HEK293 (cell line): ENCODE data around the gene MRPL3.

Experiments
- GLI4 ChIP-seq: fragments of 450-650 bp; formaldehyde crosslinking; IDR thresholded peaks from 2 replicates; pipeline ENCODE4 v1.5.1; 2016; ENCODE audit warnings: missing biosample characterization, missing genetic modification characterization
- KLF1 ChIP-seq: fragments of 450-650 bp; formaldehyde crosslinking; IDR thresholded peaks from 2 replicates; pipeline ENCODE4 v1.5.1; 2016; ENCODE audit warnings: missing biosample characterization, missing genetic modification characterization
- OSR2 ChIP-seq: fragments of 450-650 bp; formaldehyde crosslinking; IDR thresholded peaks from 2 replicates; pipeline ENCODE4 v1.5.1; 2016; ENCODE audit warnings: missing biosample characterization, missing genetic modification characterization
- OVOL3 ChIP-seq: fragments of 450-650 bp; formaldehyde crosslinking; IDR thresholded peaks from 2 replicates; pipeline ENCODE4 v1.5.1; 2016; ENCODE audit warnings: missing biosample characterization, missing genetic modification characterization
- ZBTB20 ChIP-seq: fragments of 450-650 bp; formaldehyde crosslinking; IDR thresholded peaks from 2 replicates; pipeline ENCODE4 v1.5.1; 2016; ENCODE audit warnings: missing biosample characterization, missing genetic modification characterization
- ZBTB8A ChIP-seq: fragments of 450-650 bp; formaldehyde crosslinking; IDR thresholded peaks from 2 replicates; pipeline ENCODE4 v1.5.1; 2016; ENCODE audit warnings: missing biosample characterization, missing genetic modification characterization
- ZFP69B ChIP-seq: fragments of 450-650 bp; formaldehyde crosslinking; IDR thresholded peaks from 2 replicates; pipeline ENCODE4 v1.5.1; 2016; ENCODE audit warnings: missing biosample characterization, missing genetic modification characterization
- ZIC2 ChIP-seq: fragments of 450-650 bp; formaldehyde crosslinking; IDR thresholded peaks from 2 replicates; pipeline ENCODE4 v1.5.1; 2016; ENCODE audit warnings: missing biosample characterization, missing genetic modification characterization
- ZNF2 ChIP-seq: fragments of 450-650 bp; formaldehyde crosslinking; IDR thresholded peaks from 2 replicates; pipeline ENCODE4 v1.5.1; 2016; ENCODE audit warnings: missing biosample characterization, missing genetic modification characterization
- ZNF24 ChIP-seq: fragments of 450-650 bp; formaldehyde crosslinking; IDR thresholded peaks from 2 replicates; pipeline ENCODE4 v1.5.1; 2016; ENCODE audit warnings: missing biosample characterization, missing genetic modification characterization
- ZNF391 ChIP-seq: fragments of 450-650 bp; formaldehyde crosslinking; IDR thresholded peaks from 2 replicates; pipeline ENCODE4 v1.5.1; 2016; ENCODE audit warnings: low read depth, missing biosample characterization, missing genetic modification characterization, borderline replicate concordance
- ZNF404 ChIP-seq: fragments of 450-650 bp; formaldehyde crosslinking; IDR thresholded peaks from 2 replicates; pipeline ENCODE4 v1.5.1; 2017; ENCODE audit warnings: missing biosample characterization, missing genetic modification characterization
- ZNF555 ChIP-seq: fragments of 450-650 bp; formaldehyde crosslinking; conservative IDR thresholded peaks from 2 replicates; pipeline ENCODE4 v1.5.1; 2017; ENCODE audit warnings: missing biosample characterization, mild to moderate bottlenecking, missing genetic modification characterization, inconsistent platforms
- ZNF837 ChIP-seq: fragments of 450-650 bp; formaldehyde crosslinking; IDR thresholded peaks from 2 replicates; pipeline ENCODE4 v1.5.1; 2016; ENCODE audit warnings: missing biosample characterization, missing genetic modification characterization
- ZSCAN23 ChIP-seq: fragments of 450-650 bp; formaldehyde crosslinking; IDR thresholded peaks from 2 replicates; pipeline ENCODE4 v1.5.1; 2016; ENCODE audit warnings: missing biosample characterization, missing genetic modification characterization
- TF ChIP-seq, protein P1 (sequence below): fragments of 450-650 bp; formaldehyde crosslinking; IDR thresholded peaks from 2 replicates; pipeline ENCODE4 v1.5.1; 2016; ENCODE audit warnings: missing biosample characterization, missing genetic modification characterization
- TF ChIP-seq, protein P2 (sequence below): fragments of 450-650 bp; formaldehyde crosslinking; IDR thresholded peaks from 2 replicates; pipeline ENCODE4 v1.5.1; 2016; ENCODE audit warnings: missing biosample characterization, missing genetic modification characterization
- TF ChIP-seq, protein P3 (sequence below): fragments of 450-650 bp; formaldehyde crosslinking; IDR thresholded peaks from 2 replicates; pipeline ENCODE4 v1.5.1; 2016; ENCODE audit warnings: missing biosample characterization, missing genetic modification characterization, borderline replicate concordance
- TF ChIP-seq, protein P4 (sequence below): fragments of 450-650 bp; formaldehyde crosslinking; IDR thresholded peaks from 2 replicates; pipeline ENCODE4 v1.5.1; 2016; ENCODE audit warnings: missing biosample characterization, missing genetic modification characterization
- TF ChIP-seq, protein P5 (sequence below): fragments of 450-650 bp; formaldehyde crosslinking; IDR thresholded peaks from 2 replicates; pipeline ENCODE4 v1.5.1; 2016; ENCODE audit warnings: missing biosample characterization, missing genetic modification characterization
- TF ChIP-seq, protein P6 (sequence below): fragments of 450-650 bp; formaldehyde crosslinking; IDR thresholded peaks from 2 replicates; pipeline ENCODE4 v1.5.1; 2016; ENCODE audit warnings: missing biosample characterization, missing genetic modification characterization
- TF ChIP-seq, protein P7 (sequence below): fragments of 450-650 bp; formaldehyde crosslinking; IDR thresholded peaks from 2 replicates; pipeline ENCODE4 v1.5.1; 2017; ENCODE audit warnings: missing biosample characterization, mild to moderate bottlenecking, missing genetic modification characterization, moderate library complexity

Gene MRPL3

DNA sequence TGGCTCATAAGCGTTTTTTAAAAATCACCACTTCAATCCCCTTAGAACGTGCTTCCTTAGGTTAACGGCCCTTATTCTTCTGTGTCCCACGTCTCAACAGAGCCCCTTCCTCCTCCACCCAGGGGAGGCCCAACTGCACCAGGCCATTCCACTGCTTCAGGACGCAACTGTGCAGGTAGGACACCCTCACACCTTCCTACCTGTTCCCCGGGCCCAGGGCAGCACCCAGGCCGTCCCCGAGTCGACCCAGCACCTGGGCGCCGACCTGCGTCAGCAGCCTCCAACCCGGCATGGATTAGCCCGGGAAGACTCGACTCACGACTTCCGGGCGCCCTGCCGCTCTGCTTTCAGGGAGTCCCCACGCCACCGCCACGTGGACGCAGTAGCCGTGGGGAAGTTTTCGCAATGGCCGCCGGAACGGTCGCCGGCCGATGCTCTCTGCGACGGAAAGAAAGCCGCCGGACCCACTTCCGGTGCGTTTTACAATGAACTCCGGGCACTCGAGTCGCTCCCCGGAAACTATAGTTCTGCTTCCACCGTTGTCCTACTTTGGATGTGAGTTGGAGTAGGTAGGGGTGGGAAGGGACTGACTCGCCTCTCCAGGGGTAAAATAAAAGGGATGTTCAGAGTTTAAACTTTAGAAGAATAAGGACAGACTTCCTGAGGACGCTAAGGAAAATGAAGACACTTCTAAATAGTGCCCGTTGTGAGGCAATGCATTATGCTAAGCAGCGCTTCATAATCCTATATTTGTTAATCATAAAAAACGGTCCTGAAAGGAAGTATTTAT lies at the start of gene MRPL3 (continued):
- TF ChIP-seq, protein P1, sequence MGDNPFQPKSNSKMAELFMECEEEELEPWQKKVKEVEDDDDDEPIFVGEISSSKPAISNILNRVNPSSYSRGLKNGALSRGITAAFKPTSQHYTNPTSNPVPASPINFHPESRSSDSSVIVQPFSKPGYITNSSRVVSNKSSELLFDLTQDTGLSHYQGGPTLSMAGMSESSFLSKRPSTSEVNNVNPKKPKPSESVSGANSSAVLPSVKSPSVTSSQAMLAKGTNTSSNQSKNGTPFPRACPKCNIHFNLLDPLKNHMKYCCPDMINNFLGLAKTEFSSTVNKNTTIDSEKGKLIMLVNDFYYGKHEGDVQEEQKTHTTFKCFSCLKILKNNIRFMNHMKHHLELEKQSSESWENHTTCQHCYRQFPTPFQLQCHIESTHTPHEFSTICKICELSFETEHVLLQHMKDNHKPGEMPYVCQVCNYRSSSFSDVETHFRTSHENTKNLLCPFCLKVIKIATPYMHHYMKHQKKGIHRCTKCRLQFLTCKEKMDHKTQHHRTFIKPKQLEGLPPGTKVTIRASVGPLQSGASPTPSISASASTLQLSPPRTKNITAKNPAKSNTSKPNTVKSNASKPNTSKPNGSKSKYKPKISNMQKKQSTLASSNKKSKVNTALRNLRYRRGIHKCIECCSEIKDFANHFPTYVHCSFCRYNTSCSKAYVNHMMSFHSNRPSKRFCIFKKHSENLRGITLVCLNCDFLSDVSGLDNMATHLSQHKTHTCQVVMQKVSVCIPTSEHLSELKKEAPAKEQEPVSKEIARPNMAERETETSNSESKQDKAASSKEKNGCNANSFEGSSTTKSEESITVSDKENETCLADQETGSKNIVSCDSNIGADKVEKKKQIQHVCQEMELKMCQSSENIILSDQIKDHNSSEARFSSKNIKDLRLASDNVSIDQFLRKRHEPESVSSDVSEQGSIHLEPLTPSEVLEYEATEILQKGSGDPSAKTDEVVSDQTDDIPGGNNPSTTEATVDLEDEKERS (tag by site-specific recombination) = peak; percentile 51; the same call in 1 of the 2 replicates
- TF ChIP-seq ZSCAN23 (tag by site-specific recombination) (no peak), KLF1 (tag by site-specific recombination) (no peak), OSR2 (tag by site-specific recombination) (peak; percentile 44), ZIC2 (peak; percentile 56; the same call in 1 of the 2 replicates), ZNF404 (tag by site-specific recombination) (no peak), ZBTB8A (tag by site-specific recombination) (peak; percentile 11; the same call in 1 of the 2 replicates), ZNF24 (tag by site-specific recombination) (peak; percentile 52; the same call in 1 of the 2 replicates), ZFP69B (0 out of 2 replicates have a peak, but pooled peaks have one; percentile 66), ZBTB20 (peak; percentile 49; the same call in 1 of the 2 replicates), ZNF2 (tag by site-specific recombination) (peak; percentile 70; the same call in 1 of the 2 replicates), ZNF555 (no peak), GLI4 (tag by site-specific recombination) (0 out of 2 replicates have a peak, but pooled peaks have one; percentile 54), OVOL3 (tag by site-specific recombination) (0 out of 2 replicates have a peak, but pooled peaks have one; percentile 30), ZNF391 (peak; percentile 70; the same call in 1 of the 2 replicates), ZNF837 (tag by site-specific recombination) (no peak)
- TF ChIP-seq, protein P2, sequence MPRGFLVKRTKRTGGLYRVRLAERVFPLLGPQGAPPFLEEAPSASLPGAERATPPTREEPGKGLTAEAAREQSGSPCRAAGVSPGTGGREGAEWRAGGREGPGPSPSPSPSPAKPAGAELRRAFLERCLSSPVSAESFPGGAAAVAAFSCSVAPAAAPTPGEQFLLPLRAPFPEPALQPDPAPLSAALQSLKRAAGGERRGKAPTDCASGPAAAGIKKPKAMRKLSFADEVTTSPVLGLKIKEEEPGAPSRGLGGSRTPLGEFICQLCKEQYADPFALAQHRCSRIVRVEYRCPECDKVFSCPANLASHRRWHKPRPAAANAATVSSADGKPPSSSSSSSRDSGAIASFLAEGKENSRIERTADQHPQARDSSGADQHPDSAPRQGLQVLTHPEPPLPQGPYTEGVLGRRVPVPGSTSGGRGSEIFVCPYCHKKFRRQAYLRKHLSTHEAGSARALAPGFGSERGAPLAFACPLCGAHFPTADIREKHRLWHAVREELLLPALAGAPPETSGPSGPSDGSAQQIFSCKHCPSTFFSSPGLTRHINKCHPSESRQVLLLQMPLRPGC (tag by site-specific recombination) = 0 out of 2 replicates have a peak, but pooled peaks have one; percentile 42
- TF ChIP-seq, protein P3, sequence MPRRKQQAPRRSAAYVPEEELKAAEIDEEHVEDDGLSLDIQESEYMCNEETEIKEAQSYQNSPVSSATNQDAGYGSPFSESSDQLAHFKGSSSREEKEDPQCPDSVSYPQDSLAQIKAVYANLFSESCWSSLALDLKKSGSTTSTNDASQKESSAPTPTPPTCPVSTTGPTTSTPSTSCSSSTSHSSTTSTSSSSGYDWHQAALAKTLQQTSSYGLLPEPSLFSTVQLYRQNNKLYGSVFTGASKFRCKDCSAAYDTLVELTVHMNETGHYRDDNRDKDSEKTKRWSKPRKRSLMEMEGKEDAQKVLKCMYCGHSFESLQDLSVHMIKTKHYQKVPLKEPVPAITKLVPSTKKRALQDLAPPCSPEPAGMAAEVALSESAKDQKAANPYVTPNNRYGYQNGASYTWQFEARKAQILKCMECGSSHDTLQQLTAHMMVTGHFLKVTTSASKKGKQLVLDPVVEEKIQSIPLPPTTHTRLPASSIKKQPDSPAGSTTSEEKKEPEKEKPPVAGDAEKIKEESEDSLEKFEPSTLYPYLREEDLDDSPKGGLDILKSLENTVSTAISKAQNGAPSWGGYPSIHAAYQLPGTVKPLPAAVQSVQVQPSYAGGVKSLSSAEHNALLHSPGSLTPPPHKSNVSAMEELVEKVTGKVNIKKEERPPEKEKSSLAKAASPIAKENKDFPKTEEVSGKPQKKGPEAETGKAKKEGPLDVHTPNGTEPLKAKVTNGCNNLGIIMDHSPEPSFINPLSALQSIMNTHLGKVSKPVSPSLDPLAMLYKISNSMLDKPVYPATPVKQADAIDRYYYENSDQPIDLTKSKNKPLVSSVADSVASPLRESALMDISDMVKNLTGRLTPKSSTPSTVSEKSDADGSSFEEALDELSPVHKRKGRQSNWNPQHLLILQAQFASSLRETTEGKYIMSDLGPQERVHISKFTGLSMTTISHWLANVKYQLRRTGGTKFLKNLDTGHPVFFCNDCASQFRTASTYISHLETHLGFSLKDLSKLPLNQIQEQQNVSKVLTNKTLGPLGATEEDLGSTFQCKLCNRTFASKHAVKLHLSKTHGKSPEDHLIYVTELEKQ (tag by site-specific recombination) = peak; percentile 31; the same call in 1 of the 2 replicates
- TF ChIP-seq, protein P4, sequence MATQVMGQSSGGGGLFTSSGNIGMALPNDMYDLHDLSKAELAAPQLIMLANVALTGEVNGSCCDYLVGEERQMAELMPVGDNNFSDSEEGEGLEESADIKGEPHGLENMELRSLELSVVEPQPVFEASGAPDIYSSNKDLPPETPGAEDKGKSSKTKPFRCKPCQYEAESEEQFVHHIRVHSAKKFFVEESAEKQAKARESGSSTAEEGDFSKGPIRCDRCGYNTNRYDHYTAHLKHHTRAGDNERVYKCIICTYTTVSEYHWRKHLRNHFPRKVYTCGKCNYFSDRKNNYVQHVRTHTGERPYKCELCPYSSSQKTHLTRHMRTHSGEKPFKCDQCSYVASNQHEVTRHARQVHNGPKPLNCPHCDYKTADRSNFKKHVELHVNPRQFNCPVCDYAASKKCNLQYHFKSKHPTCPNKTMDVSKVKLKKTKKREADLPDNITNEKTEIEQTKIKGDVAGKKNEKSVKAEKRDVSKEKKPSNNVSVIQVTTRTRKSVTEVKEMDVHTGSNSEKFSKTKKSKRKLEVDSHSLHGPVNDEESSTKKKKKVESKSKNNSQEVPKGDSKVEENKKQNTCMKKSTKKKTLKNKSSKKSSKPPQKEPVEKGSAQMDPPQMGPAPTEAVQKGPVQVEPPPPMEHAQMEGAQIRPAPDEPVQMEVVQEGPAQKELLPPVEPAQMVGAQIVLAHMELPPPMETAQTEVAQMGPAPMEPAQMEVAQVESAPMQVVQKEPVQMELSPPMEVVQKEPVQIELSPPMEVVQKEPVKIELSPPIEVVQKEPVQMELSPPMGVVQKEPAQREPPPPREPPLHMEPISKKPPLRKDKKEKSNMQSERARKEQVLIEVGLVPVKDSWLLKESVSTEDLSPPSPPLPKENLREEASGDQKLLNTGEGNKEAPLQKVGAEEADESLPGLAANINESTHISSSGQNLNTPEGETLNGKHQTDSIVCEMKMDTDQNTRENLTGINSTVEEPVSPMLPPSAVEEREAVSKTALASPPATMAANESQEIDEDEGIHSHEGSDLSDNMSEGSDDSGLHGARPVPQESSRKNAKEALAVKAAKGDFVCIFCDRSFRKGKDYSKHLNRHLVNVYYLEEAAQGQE = peak; percentile 48
- TF ChIP-seq, protein P5, sequence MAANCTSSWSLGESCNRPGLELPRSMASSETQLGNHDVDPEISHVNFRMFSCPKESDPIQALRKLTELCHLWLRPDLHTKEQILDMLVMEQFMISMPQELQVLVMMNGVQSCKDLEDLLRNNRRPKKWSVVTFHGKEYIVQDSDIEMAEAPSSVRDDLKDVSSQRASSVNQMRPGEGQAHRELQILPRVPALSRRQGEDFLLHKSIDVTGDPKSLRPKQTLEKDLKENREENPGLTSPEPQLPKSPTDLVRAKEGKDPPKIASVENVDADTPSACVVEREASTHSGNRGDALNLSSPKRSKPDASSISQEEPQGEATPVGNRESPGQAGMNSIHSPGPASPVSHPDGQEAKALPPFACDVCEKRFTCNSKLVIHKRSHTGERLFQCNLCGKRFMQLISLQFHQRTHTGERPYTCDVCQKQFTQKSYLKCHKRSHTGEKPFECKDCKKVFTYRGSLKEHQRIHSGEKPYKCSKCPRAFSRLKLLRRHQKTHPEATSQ (tag by site-specific recombination) = 0 out of 2 replicates have a peak, but pooled peaks have one; percentile 12
- TF ChIP-seq, protein P6, sequence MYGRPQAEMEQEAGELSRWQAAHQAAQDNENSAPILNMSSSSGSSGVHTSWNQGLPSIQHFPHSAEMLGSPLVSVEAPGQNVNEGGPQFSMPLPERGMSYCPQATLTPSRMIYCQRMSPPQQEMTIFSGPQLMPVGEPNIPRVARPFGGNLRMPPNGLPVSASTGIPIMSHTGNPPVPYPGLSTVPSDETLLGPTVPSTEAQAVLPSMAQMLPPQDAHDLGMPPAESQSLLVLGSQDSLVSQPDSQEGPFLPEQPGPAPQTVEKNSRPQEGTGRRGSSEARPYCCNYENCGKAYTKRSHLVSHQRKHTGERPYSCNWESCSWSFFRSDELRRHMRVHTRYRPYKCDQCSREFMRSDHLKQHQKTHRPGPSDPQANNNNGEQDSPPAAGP (tag by site-specific recombination) = peak; percentile 58; the same call in 1 of the 2 replicates
- TF ChIP-seq, protein P7, sequence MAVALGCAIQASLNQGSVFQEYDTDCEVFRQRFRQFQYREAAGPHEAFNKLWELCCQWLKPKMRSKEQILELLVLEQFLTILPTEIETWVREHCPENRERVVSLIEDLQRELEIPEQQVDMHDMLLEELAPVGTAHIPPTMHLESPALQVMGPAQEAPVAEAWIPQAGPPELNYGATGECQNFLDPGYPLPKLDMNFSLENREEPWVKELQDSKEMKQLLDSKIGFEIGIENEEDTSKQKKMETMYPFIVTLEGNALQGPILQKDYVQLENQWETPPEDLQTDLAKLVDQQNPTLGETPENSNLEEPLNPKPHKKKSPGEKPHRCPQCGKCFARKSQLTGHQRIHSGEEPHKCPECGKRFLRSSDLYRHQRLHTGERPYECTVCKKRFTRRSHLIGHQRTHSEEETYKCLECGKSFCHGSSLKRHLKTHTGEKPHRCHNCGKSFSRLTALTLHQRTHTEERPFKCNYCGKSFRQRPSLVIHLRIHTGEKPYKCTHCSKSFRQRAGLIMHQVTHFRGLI (tag by site-specific recombination) = peak; percentile 33; the same call in 1 of the 2 replicates
